PFSK-1 (cell line): ENCODE results near the gene PPP4R3A.

Source experiments
- POLR2AphosphoS5 ChIP-seq: IDR thresholded peaks from 2 replicates; pipeline ENCODE4 v1.6.1; 2012; ENCODE audit warnings: low read depth, mild to moderate bottlenecking, control low read depth, low read length, moderate library complexity
- REST ChIP-seq, 2 experiments: IDR thresholded peaks; 2 replicates each; pipeline versions ENCODE4 v1.6.1 to v1.8.0; 2011 to 2012; ENCODE audit warnings: low read depth in 2 of 2, low read length in 2 of 2, control low read depth in 1 of 2, inconsistent platforms in 1 of 2, mild to moderate bottlenecking in 1 of 2, moderate library complexity in 1 of 2; ENCODE audit not compliant: insufficient read depth in 1 of 2
- SIN3A ChIP-seq: IDR thresholded peaks from 2 replicates; pipeline ENCODE4 v1.6.1; 2012; ENCODE audit warnings: mild to moderate bottlenecking, low read length, moderate library complexity, borderline replicate concordance; ENCODE audit not compliant: insufficient read depth
- TAF1 ChIP-seq: IDR thresholded peaks from 2 replicates; pipeline ENCODE4 v1.6.1; 2012; ENCODE audit warnings: low read length, control low read depth, borderline replicate concordance; ENCODE audit not compliant: insufficient read depth

GRCh38 chr14:91415794-91416743 is 94.0 kb downstream of the PPP4R3A start:
- TF ChIP-seq REST (IDR thresholded peaks at IDR 0.05; ENCODE audit: insufficient read depth in 1 of 2, low read depth in 2 of 2, low read length in 2 of 2) (no peak), TAF1 (no peak), POLR2AphosphoS5 (no peak), SIN3A (no peak)
